22Rv1 (cell line): ENCODE data around the gene C2orf92.

Experiments
- CTCF ChIP-seq: fragments of 450-650 bp; IDR thresholded peaks from 2 replicates; pipeline ENCODE4 v1.5.1; 2017; ENCODE audit warnings: mild to moderate bottlenecking
- ZFX ChIP-seq: fragments of 450-650 bp; IDR thresholded peaks from 2 replicates; pipeline ENCODE4 v1.6.1; 2017; ENCODE audit warnings: antibody characterized with exemption, borderline replicate concordance

DNA sequence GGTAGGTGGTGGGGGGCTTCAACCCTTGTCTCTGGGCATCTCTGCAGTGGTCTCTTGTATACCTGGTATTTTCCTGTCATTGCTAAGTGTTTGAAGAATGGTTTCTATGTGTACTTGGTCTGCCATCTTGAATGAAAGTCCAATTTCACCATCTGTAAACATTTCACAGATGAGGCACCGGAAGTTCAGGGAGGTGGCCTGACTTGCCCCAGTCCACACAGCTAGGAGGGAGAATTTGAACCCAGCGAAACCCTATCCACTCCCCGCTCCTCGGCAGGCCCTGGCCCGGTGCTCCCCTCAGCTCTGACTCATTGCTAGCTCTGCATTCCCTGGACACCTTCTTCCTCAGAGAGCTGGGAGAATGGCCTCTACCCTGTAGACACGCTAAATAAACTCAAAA is 74.4 kb downstream of the C2orf92 start:
- no peak for TF ChIP-seq CTCF
- TF ChIP-seq ZFX: no peak
